ENCODE measurements around the gene ZWILCH.

The ZWILCH gene

DNA sequence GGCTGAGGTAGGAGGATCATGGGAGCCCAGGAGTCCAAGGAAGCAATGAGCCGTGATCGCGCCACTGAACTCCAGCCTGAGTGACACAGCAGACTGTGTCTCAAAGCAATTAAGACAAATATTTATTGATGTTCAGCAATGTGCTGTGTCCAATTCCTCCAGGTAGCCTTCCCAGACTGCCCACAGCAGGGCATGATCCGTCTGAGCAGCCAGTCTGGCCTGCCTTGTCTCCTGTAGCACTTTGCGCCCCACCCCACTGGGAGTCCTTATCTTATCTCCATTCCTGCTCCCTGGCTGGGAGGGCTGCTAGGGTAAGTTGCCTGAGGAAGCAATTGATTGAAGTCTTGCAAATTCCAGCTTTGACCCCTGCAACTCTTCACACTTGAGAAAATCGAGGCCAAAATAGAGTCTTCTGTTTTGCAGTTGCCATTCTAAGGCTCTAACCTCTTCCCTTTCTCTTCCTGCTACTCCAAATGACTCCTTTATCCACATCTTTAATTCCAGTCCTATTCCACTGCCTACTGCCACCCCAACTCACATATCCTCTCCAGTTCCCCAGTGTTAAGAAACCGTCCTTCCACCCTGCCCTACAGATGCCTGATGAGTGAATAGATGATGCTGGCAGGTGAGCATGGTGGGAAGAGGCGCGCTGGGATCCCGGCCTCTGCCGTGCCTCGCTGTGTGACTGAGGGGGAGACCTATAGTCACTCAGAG, 87.5 kb downstream of the ZWILCH start:
- no peak for TF ChIP-seq EZH2 (IDR thresholded peaks at IDR 0.05; ENCODE audit: borderline replicate concordance, low read length)
- TF ChIP-seq, protein P1, sequence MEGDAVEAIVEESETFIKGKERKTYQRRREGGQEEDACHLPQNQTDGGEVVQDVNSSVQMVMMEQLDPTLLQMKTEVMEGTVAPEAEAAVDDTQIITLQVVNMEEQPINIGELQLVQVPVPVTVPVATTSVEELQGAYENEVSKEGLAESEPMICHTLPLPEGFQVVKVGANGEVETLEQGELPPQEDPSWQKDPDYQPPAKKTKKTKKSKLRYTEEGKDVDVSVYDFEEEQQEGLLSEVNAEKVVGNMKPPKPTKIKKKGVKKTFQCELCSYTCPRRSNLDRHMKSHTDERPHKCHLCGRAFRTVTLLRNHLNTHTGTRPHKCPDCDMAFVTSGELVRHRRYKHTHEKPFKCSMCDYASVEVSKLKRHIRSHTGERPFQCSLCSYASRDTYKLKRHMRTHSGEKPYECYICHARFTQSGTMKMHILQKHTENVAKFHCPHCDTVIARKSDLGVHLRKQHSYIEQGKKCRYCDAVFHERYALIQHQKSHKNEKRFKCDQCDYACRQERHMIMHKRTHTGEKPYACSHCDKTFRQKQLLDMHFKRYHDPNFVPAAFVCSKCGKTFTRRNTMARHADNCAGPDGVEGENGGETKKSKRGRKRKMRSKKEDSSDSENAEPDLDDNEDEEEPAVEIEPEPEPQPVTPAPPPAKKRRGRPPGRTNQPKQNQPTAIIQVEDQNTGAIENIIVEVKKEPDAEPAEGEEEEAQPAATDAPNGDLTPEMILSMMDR (IDR thresholded peaks at IDR 0.05; ENCODE audit: low read length) = no peak
- no peaks in the 10 kb centered on the region for H3K9me3 ChIP-seq (ENCODE audit: low read length)

GRCh38 chr15:66593219-66593780, 88.2 kb downstream of the ZWILCH start:
- Histone ChIP-seq H4K20me1 (ENCODE audit: insufficient read depth, low read length) (no peaks in the 10 kb centered on the region), H3F3A (ENCODE audit: insufficient read depth, low read length) (no peaks in the 10 kb centered on the region), H3K4me2 (ENCODE audit: low read length) (no peak overlapping the region), H3K9ac (ENCODE audit: low read length) (no peak overlapping the region), H2AFZ (ENCODE audit: low read length) (no peak overlapping the region), H3K4me3 (ENCODE audit: low read depth, low read length, poor library complexity, severe bottlenecking) (no peak overlapping the region), H3K27ac (ENCODE audit: low read depth, low read length, poor library complexity, severe bottlenecking) (no peak overlapping the region), H3K36me3 (ENCODE audit: insufficient read depth, low read length) (no peaks in the 10 kb centered on the region), H3K9me2 (ENCODE audit: low read depth, low read length) (no peaks in the 10 kb centered on the region), H3K27me3 (ENCODE audit: insufficient read depth, low read length) (peaks cover 6% of the 10 kb centered on the region; the same call in 1 of the 2 replicates), H3K79me2 (ENCODE audit: insufficient read depth, low read length) (no peaks in the 10 kb centered on the region), H3K9me3 (ENCODE audit: low read length) (no peaks in the 10 kb centered on the region), H3K4me1 (ENCODE audit: insufficient read depth, low read length, severe bottlenecking) (peaks cover 6% of the 10 kb centered on the region)
- no peak for TF ChIP-seq EZH2 (IDR thresholded peaks at IDR 0.05; ENCODE audit: borderline replicate concordance, low read length)
- TF ChIP-seq, protein P1 (IDR thresholded peaks at IDR 0.05; ENCODE audit: low read length) = no peak

More for the DNA sequence above, 87.5 kb downstream of the ZWILCH start:
- Histone ChIP-seq H3K27me3 (ENCODE audit: insufficient read depth, low read length) (peaks cover 6% of the 10 kb centered on the region; the same call in 1 of the 2 replicates), H3K9ac (ENCODE audit: low read length) (no peak overlapping the region), H3K79me2 (ENCODE audit: insufficient read depth, low read length) (no peaks in the 10 kb centered on the region), H3K4me3 (ENCODE audit: low read depth, low read length, poor library complexity, severe bottlenecking) (no peak overlapping the region), H2AFZ (ENCODE audit: low read length) (no peak overlapping the region), H3K27ac (ENCODE audit: low read depth, low read length, poor library complexity, severe bottlenecking) (no peak overlapping the region), H3K9me2 (ENCODE audit: low read depth, low read length) (no peaks in the 10 kb centered on the region), H3K4me1 (ENCODE audit: insufficient read depth, low read length, severe bottlenecking) (peaks cover 7% of the 10 kb centered on the region), H4K20me1 (ENCODE audit: insufficient read depth, low read length) (no peaks in the 10 kb centered on the region), H3K36me3 (ENCODE audit: insufficient read depth, low read length) (no peaks in the 10 kb centered on the region), H3F3A (ENCODE audit: insufficient read depth, low read length) (no peaks in the 10 kb centered on the region), H3K4me2 (ENCODE audit: low read length) (no peak overlapping the region)

- H3K79me2 ChIP-seq (ENCODE audit: insufficient read depth, low read length) = no peaks in the 10 kb centered on the region
Observed at GRCh38 chr15:66594344-66594743, 89.2 kb downstream of the ZWILCH start.

More at GRCh38 chr15:66594344-66594743, 89.2 kb downstream of the ZWILCH start:
- H3K36me3 ChIP-seq (ENCODE audit: insufficient read depth, low read length) = no peaks in the 10 kb centered on the region
- H3K4me3 ChIP-seq (ENCODE audit: low read depth, low read length, poor library complexity, severe bottlenecking) = no peak overlapping the region
- no peak overlapping the region for H2AFZ ChIP-seq (ENCODE audit: low read length)
- peaks cover 6% of the 10 kb centered on the region; the same call in 1 of the 2 replicates for H3K27me3 ChIP-seq (ENCODE audit: insufficient read depth, low read length)
- no peak overlapping the region for H3K4me2 ChIP-seq (ENCODE audit: low read length)
- no peaks in the 10 kb centered on the region for H3K4me1 ChIP-seq (ENCODE audit: insufficient read depth, low read length, severe bottlenecking)
- H3F3A ChIP-seq (ENCODE audit: insufficient read depth, low read length) = no peaks in the 10 kb centered on the region
- H4K20me1 ChIP-seq (ENCODE audit: insufficient read depth, low read length) = no peaks in the 10 kb centered on the region
- no peak overlapping the region for H3K27ac ChIP-seq (ENCODE audit: low read depth, low read length, poor library complexity, severe bottlenecking)
- no peak overlapping the region for H3K9ac ChIP-seq (ENCODE audit: low read length)
- H3K9me3 ChIP-seq (ENCODE audit: low read length) = no peaks in the 10 kb centered on the region
- TF ChIP-seq EZH2 (IDR thresholded peaks at IDR 0.05; ENCODE audit: borderline replicate concordance, low read length) = no peak
- TF ChIP-seq, protein P1 (IDR thresholded peaks at IDR 0.05; ENCODE audit: low read length) = peak; percentile 20; the same call in 1 of the 2 replicates
- no peaks in the 10 kb centered on the region for H3K9me2 ChIP-seq (ENCODE audit: low read depth, low read length)

All from OCI-LY1 (cell line).